Suprapubic skin (tissue), 3 donors: ENCODE data around the gene QPCTL.
"Not testable (repeated sequence)": the region's sequence is repeated elsewhere in the genome, so short reads cannot be mapped to it uniquely, and the experiment has no call there.

Experiments used
- EP300 ChIP-seq: sonication (generic); formaldehyde crosslinking; IDR thresholded peaks from one replicate; pipeline ENCODE4 v1.6.1; 2017; ENCODE audit warnings: antibody characterized with exemption
- POLR2A ChIP-seq, 2 donors: fragments of 450-650 bp; IDR thresholded peaks; one replicate each; pipeline ENCODE4 v1.6.1; 2017; ENCODE audit warnings: antibody characterized with exemption in 2 of 2, mild to moderate bottlenecking in 2 of 2, moderate library complexity in 2 of 2
- TF ChIP-seq, protein P1 (sequence below), 2 donors: fragments of 200-600 bp in 1 of 2; fragments of 450-650 bp in 1 of 2; sonication (generic) in 1 of 2; IDR thresholded peaks; one replicate each; pipeline ENCODE4 v1.5.1; 2016 to 2019; ENCODE audit warnings: antibody characterized with exemption in 2 of 2, mild to moderate bottlenecking in 1 of 2, moderate library complexity in 1 of 2

- TF ChIP-seq, protein P1, sequence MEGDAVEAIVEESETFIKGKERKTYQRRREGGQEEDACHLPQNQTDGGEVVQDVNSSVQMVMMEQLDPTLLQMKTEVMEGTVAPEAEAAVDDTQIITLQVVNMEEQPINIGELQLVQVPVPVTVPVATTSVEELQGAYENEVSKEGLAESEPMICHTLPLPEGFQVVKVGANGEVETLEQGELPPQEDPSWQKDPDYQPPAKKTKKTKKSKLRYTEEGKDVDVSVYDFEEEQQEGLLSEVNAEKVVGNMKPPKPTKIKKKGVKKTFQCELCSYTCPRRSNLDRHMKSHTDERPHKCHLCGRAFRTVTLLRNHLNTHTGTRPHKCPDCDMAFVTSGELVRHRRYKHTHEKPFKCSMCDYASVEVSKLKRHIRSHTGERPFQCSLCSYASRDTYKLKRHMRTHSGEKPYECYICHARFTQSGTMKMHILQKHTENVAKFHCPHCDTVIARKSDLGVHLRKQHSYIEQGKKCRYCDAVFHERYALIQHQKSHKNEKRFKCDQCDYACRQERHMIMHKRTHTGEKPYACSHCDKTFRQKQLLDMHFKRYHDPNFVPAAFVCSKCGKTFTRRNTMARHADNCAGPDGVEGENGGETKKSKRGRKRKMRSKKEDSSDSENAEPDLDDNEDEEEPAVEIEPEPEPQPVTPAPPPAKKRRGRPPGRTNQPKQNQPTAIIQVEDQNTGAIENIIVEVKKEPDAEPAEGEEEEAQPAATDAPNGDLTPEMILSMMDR (IDR thresholded peaks at IDR 0.05), result not testable (repeated sequence)
- not testable (repeated sequence) for TF ChIP-seq POLR2A (IDR thresholded peaks at IDR 0.05); EP300
These were observed 27.6 kb downstream of the QPCTL start for GRCh38 chr19:45720065-45720464.
